Skeletal muscle tissue (tissue), 4 donors: ENCODE results near the gene ZC3H12D. TPM values are rescaled to one million over a fixed set of nuclear protein-coding genes. Genes with fewer than 3 reads are reported as not detected.

ENCODE experiments used
- H3K27ac ChIP-seq: one replicate; pipeline ENCODE4 v1.7.0; 2013; ENCODE audit warnings: mild to moderate bottlenecking, low read depth, low read length, inconsistent platforms
- H3K27me3 ChIP-seq, 3 donors: one replicate each; pipeline ENCODE4 v1.7.0; 2013; ENCODE audit warnings: low read length in 3 of 3; ENCODE audit not compliant: control insufficient read depth in 3 of 3, insufficient read depth in 3 of 3
- H3K36me3 ChIP-seq, 3 donors: one replicate each; pipeline ENCODE4 v1.7.0; 2013; ENCODE audit warnings: low read length in 3 of 3; ENCODE audit not compliant: control insufficient read depth in 3 of 3, insufficient read depth in 3 of 3
- H3K4me1 ChIP-seq, 3 donors: one replicate each; pipeline ENCODE4 v1.7.0; 2013; ENCODE audit warnings: low read length in 3 of 3, mild to moderate bottlenecking in 3 of 3; ENCODE audit not compliant: control insufficient read depth in 3 of 3, insufficient read depth in 3 of 3
- H3K4me3 ChIP-seq, 3 donors: one replicate each; pipeline ENCODE4 v1.7.0; 2013; ENCODE audit warnings: low read length in 3 of 3
- H3K9ac ChIP-seq, 3 donors: one replicate each; pipeline ENCODE4 v1.7.0; 2013; ENCODE audit warnings: low read length in 3 of 3, mild to moderate bottlenecking in 3 of 3, moderate library complexity in 2 of 3, low read depth in 1 of 3
- H3K9me3 ChIP-seq, 3 donors: one replicate each; pipeline ENCODE4 v1.7.0; 2013; ENCODE audit warnings: low read length in 3 of 3; ENCODE audit not compliant: control insufficient read depth in 3 of 3
- total RNA-seq: library from RNA; depleted of rRNA; stranded (reverse); fragments of >200 nt; gene quantifications from one replicate; pipeline ENCODE4 v1.2.3, GENCODE V29; 2014
- donor health status: Osteomylitis.

Gene ZC3H12D
- total RNA-seq, 1 donor from 2014 or later: 1.0 TPM

DNA sequence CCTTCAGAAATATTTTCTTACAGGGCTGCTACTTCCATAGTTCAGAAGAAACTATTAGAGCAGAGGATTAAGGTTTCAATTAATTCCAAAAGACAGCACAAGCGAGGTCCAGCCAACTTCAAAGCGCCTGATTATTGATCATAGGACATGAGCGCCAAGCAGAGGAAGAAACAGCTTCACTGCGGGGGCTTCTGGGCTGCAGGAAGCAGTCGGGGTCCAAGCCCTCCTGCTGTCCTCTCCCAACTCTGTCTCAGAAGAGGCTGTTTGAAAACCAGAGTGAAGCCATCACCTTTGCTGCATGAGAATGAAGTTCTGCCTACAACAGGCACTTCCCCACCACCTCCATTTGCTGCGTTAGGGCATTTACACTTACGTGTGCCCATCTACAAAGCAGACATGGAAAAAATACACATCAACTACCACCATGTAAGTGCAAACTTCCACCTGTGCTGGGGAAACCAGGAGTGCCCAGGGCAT is 60.8 kb downstream of the ZC3H12D start:
- Histone ChIP-seq H3K9me3 (no peaks in the 10 kb centered on the region), H3K27ac (no peak overlapping the region), H3K4me1 (peaks cover 0 to 6% (median 5%) of the 10 kb centered on the region in 3 donors), H3K36me3 (no peaks in the 10 kb centered on the region), H3K9ac (no peak overlapping the region), H3K4me3 (peak overlapping the region in 1 of 3 donors; percentile 39), H3K27me3 (peaks cover 0 to 23% (median 15%) of the 10 kb centered on the region in 3 donors)

DNA sequence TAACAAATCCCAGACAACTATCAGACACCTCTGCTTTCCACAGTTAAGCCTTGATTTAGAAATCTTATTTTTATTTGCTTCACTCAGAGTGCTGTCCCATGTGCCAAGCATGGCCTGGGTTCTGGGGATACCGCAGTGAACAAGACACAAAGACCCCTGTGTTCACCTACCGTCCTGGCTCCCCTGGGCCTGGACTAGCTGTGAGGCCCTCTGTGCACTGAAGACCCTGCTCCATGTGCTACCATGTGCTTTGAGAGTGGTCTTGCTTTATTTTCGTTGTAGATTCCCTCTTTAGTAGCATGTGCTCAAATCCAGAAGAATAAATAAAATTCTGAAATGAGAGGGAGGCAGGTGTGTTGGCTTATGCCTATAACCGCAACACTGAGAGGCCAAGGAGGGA is 62.2 kb downstream of the ZC3H12D start:
- Histone ChIP-seq H3K27ac (peak overlapping the region; percentile 5), H3K4me1 (peaks cover 0 to 6% (median 5%) of the 10 kb centered on the region in 3 donors)

DNA sequence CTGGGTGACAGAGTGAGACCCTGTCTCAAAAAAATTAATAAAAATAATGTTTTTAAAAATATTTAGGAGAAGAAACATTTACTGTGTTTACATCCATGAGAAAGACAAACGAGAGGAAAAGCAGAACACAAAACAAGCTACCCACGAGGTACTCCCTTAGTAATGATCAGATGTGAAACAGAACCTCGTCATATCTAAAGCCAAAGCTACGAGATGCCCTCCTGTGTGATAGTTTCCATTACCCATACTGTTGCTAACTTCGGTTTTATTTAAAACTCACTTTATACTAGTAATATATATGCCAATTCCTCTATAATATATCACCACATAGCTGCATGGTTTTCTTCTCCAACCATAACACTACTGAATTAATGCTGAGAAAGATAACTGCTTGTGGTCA is 63.7 kb downstream of the ZC3H12D start:
- Histone ChIP-seq H3K27me3 (peaks cover 0 to 15% (median 12%) of the 10 kb centered on the region in 3 donors), H3K4me1 (peaks cover 0 to 6% (median 5%) of the 10 kb centered on the region in 3 donors), H3K36me3 (no peaks in the 10 kb centered on the region), H3K27ac (no peak overlapping the region), H3K9me3 (no peaks in the 10 kb centered on the region), H3K4me3 (no peak overlapping the region), H3K9ac (no peak overlapping the region)

More for the DNA sequence above, 62.2 kb downstream of the ZC3H12D start:
- no peak overlapping the region for H3K4me3 ChIP-seq
- H3K9ac ChIP-seq: no peak overlapping the region
- no peaks in the 10 kb centered on the region for H3K36me3 ChIP-seq
- H3K9me3 ChIP-seq: no peaks in the 10 kb centered on the region
- peaks cover 0 to 19% (median 15%) of the 10 kb centered on the region in 3 donors for H3K27me3 ChIP-seq

DNA sequence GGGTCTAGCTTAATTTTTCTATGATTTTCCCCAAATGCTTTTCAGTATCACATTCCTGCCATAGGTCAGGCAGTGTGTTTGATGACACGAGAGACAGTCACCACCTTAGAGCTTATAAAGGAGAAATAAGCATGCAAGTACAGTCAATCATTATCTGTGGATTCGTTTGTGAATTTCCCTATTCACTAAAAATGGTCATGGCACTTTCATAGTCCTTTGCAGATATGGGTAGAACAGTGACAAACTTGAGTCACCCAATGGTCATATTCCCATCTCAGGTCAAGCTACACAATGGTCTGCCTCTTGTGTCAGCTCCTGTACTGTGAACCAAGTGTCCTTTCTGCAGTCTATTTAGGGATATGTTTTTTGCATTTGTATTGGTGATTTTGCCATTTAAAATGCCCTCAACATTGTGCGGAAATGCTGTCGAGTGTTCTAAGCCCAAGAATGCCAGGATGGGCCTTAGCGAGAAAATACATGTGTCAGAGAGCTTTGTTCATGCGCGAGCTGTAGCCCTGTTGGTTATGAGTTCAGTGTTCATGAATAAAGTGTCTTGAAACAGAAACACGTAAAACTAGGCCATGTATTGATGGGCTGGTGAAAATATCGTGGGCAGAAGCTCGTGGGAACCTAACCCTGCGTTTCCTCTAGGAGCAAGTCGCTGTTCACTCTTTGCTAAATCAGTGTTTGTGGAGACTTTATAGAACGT is 65.0 kb downstream of the ZC3H12D start:
- H3K4me1 ChIP-seq: peaks cover 0 to 6% (median 5%) of the 10 kb centered on the region in 3 donors
- peaks cover 0 to 6% (median 0%) of the 10 kb centered on the region in 3 donors for H3K27me3 ChIP-seq

DNA sequence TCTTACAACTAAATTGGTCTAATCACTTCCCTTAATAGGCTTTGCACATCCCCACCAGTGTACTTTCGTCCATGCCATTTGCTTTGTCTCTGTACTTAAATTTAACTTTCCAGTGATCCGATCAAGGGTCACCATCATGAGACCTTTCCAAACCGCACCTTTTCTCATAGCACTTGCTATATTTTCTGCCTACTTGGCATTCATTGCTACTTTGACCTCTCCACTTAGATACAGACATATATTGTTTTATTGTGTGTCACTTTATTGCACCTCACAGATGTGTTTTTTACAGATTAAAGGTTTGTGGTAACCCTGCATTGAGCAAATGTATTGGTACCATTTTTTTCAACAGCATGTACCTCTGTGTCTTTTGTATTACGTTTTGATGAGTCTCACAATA is 70.0 kb downstream of the ZC3H12D start:
- Histone ChIP-seq H3K27me3 (no peaks in the 10 kb centered on the region), H3K4me1 (peaks cover 0 to 7% (median 2%) of the 10 kb centered on the region in 3 donors), H3K36me3 (peaks cover 0 to 7% (median 0%) of the 10 kb centered on the region in 3 donors), H3K4me3 (no peak overlapping the region), H3K27ac (no peak overlapping the region), H3K9me3 (no peaks in the 10 kb centered on the region), H3K9ac (no peak overlapping the region)

More for the DNA sequence above, 65.0 kb downstream of the ZC3H12D start:
- H3K36me3 ChIP-seq: no peaks in the 10 kb centered on the region
- no peaks in the 10 kb centered on the region for H3K9me3 ChIP-seq
- H3K4me3 ChIP-seq: no peak overlapping the region
- no peak overlapping the region for H3K9ac ChIP-seq
- no peak overlapping the region for H3K27ac ChIP-seq

DNA sequence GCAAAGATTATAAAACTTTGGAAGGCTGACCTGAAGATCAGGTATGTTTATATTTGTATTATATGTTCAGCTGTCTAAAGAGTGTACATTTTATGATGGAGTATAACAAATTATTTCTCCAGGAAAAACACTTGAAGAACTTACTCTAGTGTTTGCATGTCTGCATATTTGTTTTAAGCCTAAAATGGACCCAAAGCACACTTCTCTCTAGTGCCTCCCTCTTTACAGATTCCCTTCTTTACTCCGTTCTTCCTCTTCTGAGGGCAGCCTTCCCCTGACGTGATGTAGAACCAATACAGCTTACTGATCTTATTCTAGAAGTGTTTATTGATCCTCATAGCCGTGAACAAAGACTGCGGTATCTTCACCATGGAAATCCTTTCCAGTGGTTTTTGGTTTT is 70.8 kb downstream of the ZC3H12D start:
- Histone ChIP-seq H3K4me1 (peaks cover 0 to 10% (median 2%) of the 10 kb centered on the region in 3 donors), H3K27me3 (no peaks in the 10 kb centered on the region), H3K9ac (no peak overlapping the region), H3K9me3 (no peaks in the 10 kb centered on the region), H3K27ac (no peak overlapping the region), H3K4me3 (no peak overlapping the region), H3K36me3 (peaks cover 0 to 11% (median 0%) of the 10 kb centered on the region in 3 donors)

DNA sequence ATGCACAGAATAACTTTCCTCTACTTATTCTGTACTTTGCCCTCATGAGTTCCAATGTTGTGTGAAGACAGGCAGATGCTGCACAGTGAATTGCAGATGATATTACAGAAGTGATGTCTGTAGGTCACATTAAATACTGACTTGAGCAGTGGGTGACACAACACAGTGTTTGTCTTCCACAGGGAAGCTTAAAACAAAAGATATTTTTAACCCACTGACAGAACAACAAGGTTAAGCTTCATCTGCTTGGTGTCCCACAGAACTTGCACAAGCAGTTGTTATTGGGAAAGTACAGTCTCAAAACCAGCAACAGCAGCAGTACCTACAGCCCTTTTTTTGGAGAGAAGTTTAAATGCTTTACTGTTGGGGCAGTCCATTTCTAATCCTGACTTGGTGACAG is 74.3 kb downstream of the ZC3H12D start:
- Histone ChIP-seq H3K36me3 (peaks cover 0 to 14% (median under 1%) of the 10 kb centered on the region in 3 donors), H3K4me3 (no peak overlapping the region), H3K27ac (peak overlapping the region; percentile 45)

DNA sequence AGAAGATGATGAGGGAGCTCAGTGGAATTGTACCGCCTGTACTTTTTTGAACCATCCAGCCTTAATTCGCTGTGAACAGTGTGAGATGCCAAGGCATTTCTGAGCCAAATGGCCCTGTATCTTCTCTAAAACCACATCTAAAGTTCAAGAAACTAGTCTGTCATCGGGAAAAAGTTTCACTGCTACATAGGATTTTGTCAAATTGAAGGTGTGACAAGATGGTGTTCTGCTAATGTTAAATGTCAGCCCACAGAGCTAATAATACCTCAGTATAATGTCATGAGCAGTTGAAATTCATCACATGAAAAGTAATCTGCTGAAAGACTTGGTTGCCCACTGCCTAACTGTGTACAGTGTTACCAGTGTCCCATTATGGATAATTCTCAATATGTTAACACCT is 75.2 kb downstream of the ZC3H12D start:
- Histone ChIP-seq H3K9ac (no peak overlapping the region), H3K9me3 (no peaks in the 10 kb centered on the region), H3K27ac (peak overlapping the region; percentile 42), H3K36me3 (peaks cover 0 to 14% (median 2%) of the 10 kb centered on the region in 3 donors), H3K4me3 (no peak overlapping the region), H3K4me1 (peaks cover 0 to 10% (median 2%) of the 10 kb centered on the region in 3 donors), H3K27me3 (no peaks in the 10 kb centered on the region)

More for the DNA sequence above, 74.3 kb downstream of the ZC3H12D start:
- H3K9ac ChIP-seq: no peak overlapping the region
- H3K9me3 ChIP-seq: no peaks in the 10 kb centered on the region
- peaks cover 0 to 10% (median 2%) of the 10 kb centered on the region in 3 donors for H3K4me1 ChIP-seq
- H3K27me3 ChIP-seq: no peaks in the 10 kb centered on the region

DNA sequence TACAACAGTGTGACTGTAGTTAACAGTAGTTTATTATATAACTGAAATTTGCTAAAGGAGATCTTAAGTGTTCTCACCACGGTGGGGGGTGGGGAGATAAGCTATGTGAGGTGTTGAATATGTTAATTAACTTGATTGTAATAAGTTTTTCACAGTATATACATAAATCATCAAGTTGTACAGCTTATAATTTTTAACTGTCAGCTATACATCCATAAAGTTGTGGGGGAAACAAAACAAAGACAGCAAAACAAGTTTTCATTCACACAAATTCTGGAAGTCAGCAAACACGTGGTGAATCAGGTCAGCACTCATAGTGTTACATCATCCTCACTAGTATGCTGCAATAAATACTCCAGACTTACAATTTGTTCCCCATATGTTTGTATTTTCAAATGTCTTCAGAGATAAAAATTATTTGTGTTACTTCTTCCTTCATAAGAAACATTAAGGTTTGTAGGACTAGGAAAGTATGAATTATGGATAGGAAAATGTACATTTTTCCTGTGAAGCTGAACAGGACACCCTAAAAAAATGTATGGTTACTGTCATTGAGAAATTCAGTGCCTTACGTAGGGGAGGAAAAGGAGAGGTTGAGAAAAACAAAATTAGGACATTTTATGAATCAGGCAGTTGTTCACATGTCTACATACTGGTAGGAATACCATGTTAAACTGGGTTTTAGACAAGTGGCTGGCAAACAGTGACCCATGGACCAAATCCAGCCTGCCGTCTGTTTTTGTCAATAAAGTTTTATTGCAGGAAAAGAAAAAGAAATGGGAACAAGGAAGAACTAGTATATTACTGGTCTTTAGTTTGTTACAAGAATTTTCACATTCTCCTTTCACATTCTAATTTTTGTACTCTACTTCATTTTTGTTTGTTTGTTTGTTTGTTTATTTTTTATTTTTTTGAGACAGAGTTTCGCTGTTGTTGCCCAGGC is 78.7 kb downstream of the ZC3H12D start:
- Histone ChIP-seq H3K36me3 (peaks cover 0 to 16% (median 6%) of the 10 kb centered on the region in 3 donors), H3K4me1 (peaks cover 0 to 10% (median 2%) of the 10 kb centered on the region in 3 donors), H3K9ac (no peak overlapping the region), H3K4me3 (no peak overlapping the region), H3K27me3 (no peaks in the 10 kb centered on the region), H3K27ac (no peak overlapping the region), H3K9me3 (no peaks in the 10 kb centered on the region)
